Measurements from ENCODE around the gene ELMO1.

- TF ChIP-seq POLR2A (IDR thresholded peaks at IDR 0.05) (no peak), CTCF (IDR thresholded peaks at IDR 0.05) (no peak)
Measured at GRCh38 chr7:36985866-36986400, 462.7 kb downstream of the ELMO1 start.

Measured in body of pancreas (tissue), 4 donors.